ENCODE results near the gene PDCD2.

DNA sequence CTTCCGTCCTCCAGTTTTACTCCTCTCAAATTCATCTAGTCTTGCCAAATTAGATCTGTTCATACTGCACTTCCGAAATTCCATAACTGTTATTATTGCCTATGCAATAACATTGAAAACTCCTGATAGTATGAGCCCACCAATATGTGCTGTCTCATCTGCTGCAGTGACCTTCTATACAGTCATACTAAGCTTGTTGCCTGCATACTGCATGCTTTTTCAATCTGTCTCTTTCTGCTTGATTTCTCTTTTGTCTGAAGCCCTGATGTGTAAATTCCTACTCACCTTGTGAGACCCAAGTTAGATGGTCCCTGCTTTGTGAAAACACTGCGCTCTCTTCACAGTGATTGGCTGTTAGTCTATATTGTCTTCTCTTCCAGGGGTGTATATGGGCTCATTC, 29.1 kb downstream of the PDCD2 start:
- TF ChIP-seq, protein P1, sequence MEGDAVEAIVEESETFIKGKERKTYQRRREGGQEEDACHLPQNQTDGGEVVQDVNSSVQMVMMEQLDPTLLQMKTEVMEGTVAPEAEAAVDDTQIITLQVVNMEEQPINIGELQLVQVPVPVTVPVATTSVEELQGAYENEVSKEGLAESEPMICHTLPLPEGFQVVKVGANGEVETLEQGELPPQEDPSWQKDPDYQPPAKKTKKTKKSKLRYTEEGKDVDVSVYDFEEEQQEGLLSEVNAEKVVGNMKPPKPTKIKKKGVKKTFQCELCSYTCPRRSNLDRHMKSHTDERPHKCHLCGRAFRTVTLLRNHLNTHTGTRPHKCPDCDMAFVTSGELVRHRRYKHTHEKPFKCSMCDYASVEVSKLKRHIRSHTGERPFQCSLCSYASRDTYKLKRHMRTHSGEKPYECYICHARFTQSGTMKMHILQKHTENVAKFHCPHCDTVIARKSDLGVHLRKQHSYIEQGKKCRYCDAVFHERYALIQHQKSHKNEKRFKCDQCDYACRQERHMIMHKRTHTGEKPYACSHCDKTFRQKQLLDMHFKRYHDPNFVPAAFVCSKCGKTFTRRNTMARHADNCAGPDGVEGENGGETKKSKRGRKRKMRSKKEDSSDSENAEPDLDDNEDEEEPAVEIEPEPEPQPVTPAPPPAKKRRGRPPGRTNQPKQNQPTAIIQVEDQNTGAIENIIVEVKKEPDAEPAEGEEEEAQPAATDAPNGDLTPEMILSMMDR (optimal IDR thresholded peaks at IDR 0.05 in 1 of 3, IDR thresholded peaks at IDR 0.05 in 1 of 3, conservative IDR thresholded peaks at IDR 0.05 in 1 of 3; ENCODE audit: extremely low read depth in 1 of 3, insufficient read depth in 2 of 3, low read length in 3 of 3): no peak
- TF ChIP-seq EZH2 (IDR thresholded peaks at IDR 0.05; ENCODE audit: low read length): no peak

Data from keratinocyte (primary cell).